ENCODE measurements around the gene KISS1. TPM values are rescaled to one million over a fixed set of nuclear protein-coding genes. Genes with fewer than 3 reads are reported as not detected.
A peak's percentile ranks its signal among the peaks of the same experiment; 100 is the strongest.

The KISS1 gene
- total RNA-seq, 1 experiment from 2014 or later, result 0.35 TPM

- peaks cover 11% of the 10 kb centered on the region for H3K27me3 Mint-ChIP-seq (ENCODE audit: low read depth)
- no peak overlapping the region for H3K4me3 Mint-ChIP-seq
- ChIA-PET CTCF (interaction anchor here (1.1 kb wide), 1 partner anchor 17 kb away, joined by 3 read pairs; no protein-coding TSS in a partner anchor), POLR2A (interaction anchor here (0.5 kb wide), 1 partner anchor 322 kb away, joined by 3 read pairs; no protein-coding TSS in a partner anchor)
- DNase-seq (ENCODE audit: low spot score) (no peak), ATAC-seq (no peak)
- H3K9me3 Mint-ChIP-seq, result no peaks in the 10 kb centered on the region
- H3K4me1 Mint-ChIP-seq, result peaks cover 48% of the 10 kb centered on the region
- peak overlapping the region; percentile 40; the same call in 1 of the 2 replicates for H3K27ac Mint-ChIP-seq
- no peak for TF ChIP-seq CTCF (IDR thresholded peaks at IDR 0.05)
- no peak for TF ChIP-seq SMAD3 (CRISPR knock-in tag; IDR thresholded peaks at IDR 0.05; ENCODE audit: borderline replicate concordance)
- TF ChIP-seq, protein P1, sequence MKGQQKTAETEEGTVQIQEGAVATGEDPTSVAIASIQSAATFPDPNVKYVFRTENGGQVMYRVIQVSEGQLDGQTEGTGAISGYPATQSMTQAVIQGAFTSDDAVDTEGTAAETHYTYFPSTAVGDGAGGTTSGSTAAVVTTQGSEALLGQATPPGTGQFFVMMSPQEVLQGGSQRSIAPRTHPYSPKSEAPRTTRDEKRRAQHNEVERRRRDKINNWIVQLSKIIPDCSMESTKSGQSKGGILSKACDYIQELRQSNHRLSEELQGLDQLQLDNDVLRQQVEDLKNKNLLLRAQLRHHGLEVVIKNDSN (CRISPR knock-in tag; IDR thresholded peaks at IDR 0.05), result no peak
- TF ChIP-seq GRHL2 (CRISPR knock-in tag; IDR thresholded peaks at IDR 0.05; ENCODE audit: insufficient replicate concordance, severe bottlenecking), result no peak
- TF ChIP-seq, protein P2, sequence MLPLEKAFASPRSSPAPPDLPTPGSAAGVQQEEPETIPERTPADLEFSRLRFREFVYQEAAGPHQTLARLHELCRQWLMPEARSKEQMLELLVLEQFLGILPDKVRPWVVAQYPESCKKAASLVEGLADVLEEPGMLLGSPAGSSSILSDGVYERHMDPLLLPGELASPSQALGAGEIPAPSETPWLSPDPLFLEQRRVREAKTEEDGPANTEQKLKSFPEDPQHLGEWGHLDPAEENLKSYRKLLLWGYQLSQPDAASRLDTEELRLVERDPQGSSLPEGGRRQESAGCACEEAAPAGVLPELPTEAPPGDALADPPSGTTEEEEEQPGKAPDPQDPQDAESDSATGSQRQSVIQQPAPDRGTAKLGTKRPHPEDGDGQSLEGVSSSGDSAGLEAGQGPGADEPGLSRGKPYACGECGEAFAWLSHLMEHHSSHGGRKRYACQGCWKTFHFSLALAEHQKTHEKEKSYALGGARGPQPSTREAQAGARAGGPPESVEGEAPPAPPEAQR (CRISPR knock-in tag; IDR thresholded peaks at IDR 0.05), result no peak
- no peak for TF ChIP-seq JAZF1 (CRISPR knock-in tag; IDR thresholded peaks at IDR 0.05)
- no peak for TF ChIP-seq ZNF671 (CRISPR knock-in tag; IDR thresholded peaks at IDR 0.05)
- TF ChIP-seq ZNF512 (CRISPR knock-in tag; IDR thresholded peaks at IDR 0.05; ENCODE audit: borderline replicate concordance), result no peak
- TF ChIP-seq TP53 (CRISPR knock-in tag; IDR thresholded peaks at IDR 0.05), result no peak
- TF ChIP-seq ZNF219 (CRISPR knock-in tag; IDR thresholded peaks at IDR 0.05; ENCODE audit: borderline replicate concordance), result no peak
- TF ChIP-seq ZMAT4 (CRISPR knock-in tag; IDR thresholded peaks at IDR 0.05), result no peak
- TF ChIP-seq HMGXB4 (CRISPR knock-in tag; IDR thresholded peaks at IDR 0.05), result no peak
- no peak for TF ChIP-seq FOXP1 (CRISPR knock-in tag; IDR thresholded peaks at IDR 0.05; ENCODE audit: borderline replicate concordance)
- no peak for TF ChIP-seq ZNF138 (CRISPR knock-in tag; conservative IDR thresholded peaks at IDR 0.05)
- no peak for TF ChIP-seq CBFB (CRISPR knock-in tag; IDR thresholded peaks at IDR 0.05; ENCODE audit: low read depth)
- TF ChIP-seq, protein P3, sequence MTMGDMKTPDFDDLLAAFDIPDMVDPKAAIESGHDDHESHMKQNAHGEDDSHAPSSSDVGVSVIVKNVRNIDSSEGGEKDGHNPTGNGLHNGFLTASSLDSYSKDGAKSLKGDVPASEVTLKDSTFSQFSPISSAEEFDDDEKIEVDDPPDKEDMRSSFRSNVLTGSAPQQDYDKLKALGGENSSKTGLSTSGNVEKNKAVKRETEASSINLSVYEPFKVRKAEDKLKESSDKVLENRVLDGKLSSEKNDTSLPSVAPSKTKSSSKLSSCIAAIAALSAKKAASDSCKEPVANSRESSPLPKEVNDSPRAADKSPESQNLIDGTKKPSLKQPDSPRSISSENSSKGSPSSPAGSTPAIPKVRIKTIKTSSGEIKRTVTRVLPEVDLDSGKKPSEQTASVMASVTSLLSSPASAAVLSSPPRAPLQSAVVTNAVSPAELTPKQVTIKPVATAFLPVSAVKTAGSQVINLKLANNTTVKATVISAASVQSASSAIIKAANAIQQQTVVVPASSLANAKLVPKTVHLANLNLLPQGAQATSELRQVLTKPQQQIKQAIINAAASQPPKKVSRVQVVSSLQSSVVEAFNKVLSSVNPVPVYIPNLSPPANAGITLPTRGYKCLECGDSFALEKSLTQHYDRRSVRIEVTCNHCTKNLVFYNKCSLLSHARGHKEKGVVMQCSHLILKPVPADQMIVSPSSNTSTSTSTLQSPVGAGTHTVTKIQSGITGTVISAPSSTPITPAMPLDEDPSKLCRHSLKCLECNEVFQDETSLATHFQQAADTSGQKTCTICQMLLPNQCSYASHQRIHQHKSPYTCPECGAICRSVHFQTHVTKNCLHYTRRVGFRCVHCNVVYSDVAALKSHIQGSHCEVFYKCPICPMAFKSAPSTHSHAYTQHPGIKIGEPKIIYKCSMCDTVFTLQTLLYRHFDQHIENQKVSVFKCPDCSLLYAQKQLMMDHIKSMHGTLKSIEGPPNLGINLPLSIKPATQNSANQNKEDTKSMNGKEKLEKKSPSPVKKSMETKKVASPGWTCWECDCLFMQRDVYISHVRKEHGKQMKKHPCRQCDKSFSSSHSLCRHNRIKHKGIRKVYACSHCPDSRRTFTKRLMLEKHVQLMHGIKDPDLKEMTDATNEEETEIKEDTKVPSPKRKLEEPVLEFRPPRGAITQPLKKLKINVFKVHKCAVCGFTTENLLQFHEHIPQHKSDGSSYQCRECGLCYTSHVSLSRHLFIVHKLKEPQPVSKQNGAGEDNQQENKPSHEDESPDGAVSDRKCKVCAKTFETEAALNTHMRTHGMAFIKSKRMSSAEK (CRISPR knock-in tag; IDR thresholded peaks at IDR 0.05; ENCODE audit: borderline replicate concordance), result no peak
- no peak for TF ChIP-seq ZBTB21 (CRISPR knock-in tag; IDR thresholded peaks at IDR 0.05; ENCODE audit: borderline replicate concordance)
- TF ChIP-seq ERG (CRISPR knock-in tag; IDR thresholded peaks at IDR 0.05), result no peak
- no peak for TF ChIP-seq GTF2I (CRISPR knock-in tag; conservative IDR thresholded peaks at IDR 0.05)
- peaks cover 6% of the 10 kb centered on the region; the same call in 1 of the 2 replicates for H3K36me3 Mint-ChIP-seq
Measured at GRCh38 chr1:204146309-204146708, 50.0 kb downstream of the KISS1 start.
